HepG2 (cell line): ENCODE results near the gene NEDD4L.

Experiments used
- HCFC1 ChIP-seq: fragments of 150-350 bp; IDR thresholded peaks from 2 replicates; pipeline ENCODE4 v1.6.1; 2014; ENCODE audit warnings: low read depth, low read length
- HNF4G ChIP-seq, 2 experiments: sonication (generic) in 1 of 2; formaldehyde crosslinking in 1 of 2; IDR thresholded peaks; 2 replicates each; pipeline versions ENCODE4 v1.4.0 to v1.6.1; 2011 to 2020; ENCODE audit warnings: borderline replicate concordance in 2 of 2, low read depth in 2 of 2, mild to moderate bottlenecking in 2 of 2, low read length in 1 of 2, missing genetic modification reagents in 1 of 2, moderate library complexity in 1 of 2
- MYNN ChIP-seq: sonication (generic); formaldehyde crosslinking; IDR thresholded peaks from 2 replicates; pipeline ENCODE4 v1.4.0; 2020; ENCODE audit warnings: mild to moderate bottlenecking, low read depth, missing genetic modification reagents
- POLR2AphosphoS5 ChIP-seq: IDR thresholded peaks from 2 replicates; pipeline ENCODE4 v1.6.1; 2012; ENCODE audit warnings: low read depth, low read length
- RFX5 ChIP-seq: IDR thresholded peaks from 2 replicates; pipeline ENCODE4 v1.6.1; 2011; ENCODE audit warnings: low read depth, low read length, improper control_type of control experiment
- TAF1 ChIP-seq: sonication (generic); formaldehyde crosslinking; IDR thresholded peaks from 2 replicates; pipeline ENCODE4 v1.4.0; 2020; ENCODE audit warnings: missing genetic modification reagents
- ZBTB20 ChIP-seq: sonication (generic); formaldehyde crosslinking; IDR thresholded peaks from 2 replicates; pipeline ENCODE4 v1.8.1; 2023; ENCODE audit warnings: missing genetic modification reagents, low read depth, mild to moderate bottlenecking, borderline replicate concordance
- ZBTB43 ChIP-seq: sonication (generic); formaldehyde crosslinking; conservative IDR thresholded peaks from 2 replicates; pipeline ENCODE4 v1.4.0; 2020; ENCODE audit warnings: missing genetic modification reagents
- ZNF512 ChIP-seq: sonication (generic); formaldehyde crosslinking; IDR thresholded peaks from 2 replicates; pipeline ENCODE4 v1.4.0; 2020; ENCODE audit warnings: mild to moderate bottlenecking, missing genetic modification reagents
- TF ChIP-seq, protein P1 (sequence below), 2 experiments: sonication (generic) in 1 of 2; formaldehyde crosslinking in 1 of 2; IDR thresholded peaks; 2 replicates each; pipeline versions ENCODE4 v1.5.1 to v1.6.1; 2011 to 2020; ENCODE audit warnings: borderline replicate concordance in 1 of 2, low read depth in 1 of 2, low read length in 1 of 2, mild to moderate bottlenecking in 1 of 2, missing genetic modification reagents in 1 of 2, moderate library complexity in 1 of 2

- TF ChIP-seq RFX5 (no peak), POLR2AphosphoS5 (no peak), MYNN (CRISPR knock-in tag) (no peak), ZBTB20 (CRISPR knock-in tag) (no peak), HCFC1 (no peak), ZBTB43 (CRISPR knock-in tag) (no peak), TAF1 (CRISPR knock-in tag) (no peak), HNF4G (IDR thresholded peaks at IDR 0.05; ENCODE audit: borderline replicate concordance, low read depth, low read length) (no peak), HNF4G (CRISPR knock-in tag; IDR thresholded peaks at IDR 0.05; ENCODE audit: borderline replicate concordance, low read depth) (no peak), ZNF512 (CRISPR knock-in tag) (no peak)
- TF ChIP-seq, protein P1, sequence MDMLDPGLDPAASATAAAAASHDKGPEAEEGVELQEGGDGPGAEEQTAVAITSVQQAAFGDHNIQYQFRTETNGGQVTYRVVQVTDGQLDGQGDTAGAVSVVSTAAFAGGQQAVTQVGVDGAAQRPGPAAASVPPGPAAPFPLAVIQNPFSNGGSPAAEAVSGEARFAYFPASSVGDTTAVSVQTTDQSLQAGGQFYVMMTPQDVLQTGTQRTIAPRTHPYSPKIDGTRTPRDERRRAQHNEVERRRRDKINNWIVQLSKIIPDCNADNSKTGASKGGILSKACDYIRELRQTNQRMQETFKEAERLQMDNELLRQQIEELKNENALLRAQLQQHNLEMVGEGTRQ (IDR thresholded peaks at IDR 0.05; ENCODE audit: low read depth, low read length), result no peak
- TF ChIP-seq, protein P1 (CRISPR knock-in tag; IDR thresholded peaks at IDR 0.05; ENCODE audit: borderline replicate concordance), result no peak
Observed at GRCh38 chr18:58242968-58243367, 198.9 kb downstream of the NEDD4L start.
